Measurements from ENCODE around the gene CTIF.

Gene CTIF

DNA sequence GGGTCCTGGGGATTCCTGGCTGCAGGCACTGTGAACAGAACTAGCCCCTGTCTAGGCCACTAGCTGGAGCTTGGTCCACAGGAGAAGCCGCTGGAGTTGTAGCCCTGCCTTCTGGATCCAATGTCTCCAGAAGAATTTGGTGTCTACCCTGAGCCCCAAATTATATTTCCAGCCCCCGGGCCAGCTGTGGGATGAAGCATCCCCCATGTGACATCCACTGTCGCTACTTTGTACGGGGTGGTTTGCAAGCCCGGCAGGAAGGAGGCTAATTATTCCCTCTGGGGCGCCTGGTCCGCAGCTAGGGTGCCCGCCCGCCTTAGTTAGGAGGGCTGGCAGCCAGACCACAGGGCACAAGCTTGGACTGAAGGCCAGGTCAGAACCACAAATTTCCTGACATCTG, 305.4 kb downstream of the CTIF start:
- Histone ChIP-seq H2AFZ (ENCODE audit: low read depth, low read length) (no peak overlapping the region), H3K27ac (ENCODE audit: low read length) (no peak overlapping the region), H3K9ac (ENCODE audit: low read length) (no peak overlapping the region)

DNA sequence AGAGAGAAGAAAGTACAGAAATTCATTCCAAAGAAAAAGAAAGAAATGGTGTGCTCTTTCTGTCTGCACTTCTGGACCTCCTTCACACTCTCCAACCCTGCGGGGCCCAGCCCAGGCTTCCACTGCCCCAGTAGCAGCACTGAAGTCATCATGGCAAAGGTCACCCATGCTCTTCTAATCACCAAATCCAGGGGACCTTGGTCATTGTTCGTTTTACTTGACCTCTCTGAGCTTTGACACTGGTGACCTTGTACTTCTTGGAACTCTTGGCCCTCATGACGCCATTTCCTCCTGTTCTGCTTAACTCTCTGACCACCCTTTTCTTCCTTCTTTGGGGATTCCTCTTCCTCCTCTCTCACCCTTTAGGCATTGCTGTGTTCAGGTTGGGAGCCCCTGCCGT, 306.3 kb downstream of the CTIF start:
- Histone ChIP-seq H3K4me2 (ENCODE audit: low read length) (no peak overlapping the region), H3K27ac (ENCODE audit: low read length) (no peak overlapping the region), H3K36me3 (replicated peaks; ENCODE audit: low read depth, low read length) (no peaks in the 10 kb centered on the region), H4K20me1 (ENCODE audit: insufficient read depth, low read length) (no peaks in the 10 kb centered on the region), H3K27me3 (ENCODE audit: low read depth, low read length) (no peaks in the 10 kb centered on the region), H3K9ac (ENCODE audit: low read length) (no peak overlapping the region), H2AFZ (ENCODE audit: low read depth, low read length) (no peak overlapping the region), H3K79me2 (ENCODE audit: low read length) (no peaks in the 10 kb centered on the region), H3K4me1 (ENCODE audit: low read length) (no peaks in the 10 kb centered on the region), H3K4me3 (ENCODE audit: low read length) (no peak overlapping the region), H3K9me3 (ENCODE audit: insufficient read depth, low read length) (no peaks in the 10 kb centered on the region)
- TF ChIP-seq EZH2phosphoT487 (IDR thresholded peaks at IDR 0.05; ENCODE audit: low read depth) = no peak
- TF ChIP-seq, protein P1, sequence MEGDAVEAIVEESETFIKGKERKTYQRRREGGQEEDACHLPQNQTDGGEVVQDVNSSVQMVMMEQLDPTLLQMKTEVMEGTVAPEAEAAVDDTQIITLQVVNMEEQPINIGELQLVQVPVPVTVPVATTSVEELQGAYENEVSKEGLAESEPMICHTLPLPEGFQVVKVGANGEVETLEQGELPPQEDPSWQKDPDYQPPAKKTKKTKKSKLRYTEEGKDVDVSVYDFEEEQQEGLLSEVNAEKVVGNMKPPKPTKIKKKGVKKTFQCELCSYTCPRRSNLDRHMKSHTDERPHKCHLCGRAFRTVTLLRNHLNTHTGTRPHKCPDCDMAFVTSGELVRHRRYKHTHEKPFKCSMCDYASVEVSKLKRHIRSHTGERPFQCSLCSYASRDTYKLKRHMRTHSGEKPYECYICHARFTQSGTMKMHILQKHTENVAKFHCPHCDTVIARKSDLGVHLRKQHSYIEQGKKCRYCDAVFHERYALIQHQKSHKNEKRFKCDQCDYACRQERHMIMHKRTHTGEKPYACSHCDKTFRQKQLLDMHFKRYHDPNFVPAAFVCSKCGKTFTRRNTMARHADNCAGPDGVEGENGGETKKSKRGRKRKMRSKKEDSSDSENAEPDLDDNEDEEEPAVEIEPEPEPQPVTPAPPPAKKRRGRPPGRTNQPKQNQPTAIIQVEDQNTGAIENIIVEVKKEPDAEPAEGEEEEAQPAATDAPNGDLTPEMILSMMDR (IDR thresholded peaks at IDR 0.05; ENCODE audit: low read depth, low read length) = no peak

More for the DNA sequence above, 305.4 kb downstream of the CTIF start:
- no peak overlapping the region for H3K4me3 ChIP-seq (ENCODE audit: low read length)
- no peaks in the 10 kb centered on the region for H3K79me2 ChIP-seq (ENCODE audit: low read length)
- H3K27me3 ChIP-seq (ENCODE audit: low read depth, low read length) = no peaks in the 10 kb centered on the region
- no peaks in the 10 kb centered on the region for H3K36me3 ChIP-seq (replicated peaks; ENCODE audit: low read depth, low read length)
- TF ChIP-seq, protein P1 (IDR thresholded peaks at IDR 0.05; ENCODE audit: low read depth, low read length) = no peak
- no peak for TF ChIP-seq EZH2phosphoT487 (IDR thresholded peaks at IDR 0.05; ENCODE audit: low read depth)
- H3K4me2 ChIP-seq (ENCODE audit: low read length) = no peak overlapping the region
- no peaks in the 10 kb centered on the region for H3K9me3 ChIP-seq (ENCODE audit: insufficient read depth, low read length)
- H3K4me1 ChIP-seq (ENCODE audit: low read length) = no peaks in the 10 kb centered on the region
- no peaks in the 10 kb centered on the region for H4K20me1 ChIP-seq (ENCODE audit: insufficient read depth, low read length)

DNA sequence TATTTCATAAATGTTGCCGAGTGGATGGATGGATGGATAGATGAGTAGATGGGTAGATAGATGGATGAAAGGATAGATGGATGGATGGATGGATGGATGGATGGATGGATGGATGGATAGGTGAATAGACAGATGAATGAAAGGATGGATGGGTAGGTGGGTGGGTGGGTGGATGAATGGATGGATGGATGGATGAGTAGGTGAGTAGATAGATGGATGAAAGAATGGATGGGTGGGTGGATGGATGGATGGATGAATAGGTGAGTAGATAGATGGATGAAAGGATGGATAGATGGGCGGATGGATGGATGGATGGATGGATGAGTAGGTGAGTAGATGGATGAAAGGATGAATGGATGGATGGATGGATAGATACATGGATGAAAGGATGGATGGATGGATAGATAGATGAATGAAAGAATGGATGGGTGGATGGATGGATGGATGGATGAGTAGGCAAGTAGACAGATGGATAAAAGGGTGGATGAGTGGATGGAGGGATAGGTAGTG, 307.6 kb downstream of the CTIF start:
- no peak overlapping the region for H3K4me3 ChIP-seq (ENCODE audit: low read length)
- H3K9me3 ChIP-seq (ENCODE audit: insufficient read depth, low read length) = no peaks in the 10 kb centered on the region
- H2AFZ ChIP-seq (ENCODE audit: low read depth, low read length) = no peak overlapping the region
- H3K4me1 ChIP-seq (ENCODE audit: low read length) = no peaks in the 10 kb centered on the region
- no peaks in the 10 kb centered on the region for H3K27me3 ChIP-seq (ENCODE audit: low read depth, low read length)
- H3K9ac ChIP-seq (ENCODE audit: low read length) = no peak overlapping the region
- no peaks in the 10 kb centered on the region for H4K20me1 ChIP-seq (ENCODE audit: insufficient read depth, low read length)
- no peaks in the 10 kb centered on the region for H3K36me3 ChIP-seq (replicated peaks; ENCODE audit: low read depth, low read length)
- no peak overlapping the region for H3K27ac ChIP-seq (ENCODE audit: low read length)
- TF ChIP-seq, protein P1 (IDR thresholded peaks at IDR 0.05; ENCODE audit: low read depth, low read length) = no peak
- TF ChIP-seq EZH2phosphoT487 (IDR thresholded peaks at IDR 0.05; ENCODE audit: low read depth) = no peak
- no peaks in the 10 kb centered on the region for H3K79me2 ChIP-seq (ENCODE audit: low read length)
- H3K4me2 ChIP-seq (ENCODE audit: low read length) = no peak overlapping the region

DNA sequence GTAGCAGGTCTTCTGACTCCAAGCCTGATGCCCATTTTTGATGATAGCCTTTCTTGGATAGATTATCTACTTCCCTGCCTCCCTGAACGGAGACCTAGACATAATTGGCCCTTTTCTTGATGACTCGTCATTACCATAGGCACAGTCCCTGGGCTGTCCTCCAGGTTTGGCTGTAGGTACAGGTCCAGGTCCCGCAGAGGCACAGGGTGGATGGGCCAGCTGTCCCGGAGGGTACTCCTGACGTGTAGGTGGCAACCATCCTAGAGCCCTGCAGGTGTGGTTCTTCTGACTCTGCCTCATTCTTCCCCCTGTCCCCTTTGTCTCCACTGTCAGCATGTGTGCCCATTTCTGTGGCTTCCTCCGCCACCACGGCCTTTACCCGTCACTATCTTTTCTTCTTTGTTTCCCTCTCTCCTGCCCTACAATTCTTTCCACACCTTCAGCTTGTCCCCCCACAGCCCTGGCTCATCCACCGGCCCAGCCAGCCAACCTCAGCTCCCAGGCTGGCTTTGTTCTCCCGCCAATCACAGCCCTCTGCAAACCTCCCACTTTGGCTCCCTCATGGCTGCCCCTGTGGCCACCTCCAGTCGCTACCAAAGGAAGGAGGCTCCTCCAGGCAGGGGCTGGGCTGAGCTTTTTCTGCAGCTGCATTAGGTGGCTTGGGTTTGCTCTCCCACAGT, 309.1 kb downstream of the CTIF start:
- Histone ChIP-seq H3K27ac (ENCODE audit: low read length) (no peak overlapping the region), H3K4me1 (ENCODE audit: low read length) (no peaks in the 10 kb centered on the region), H3K9me3 (ENCODE audit: insufficient read depth, low read length) (no peaks in the 10 kb centered on the region), H4K20me1 (ENCODE audit: insufficient read depth, low read length) (no peaks in the 10 kb centered on the region), H3K4me2 (ENCODE audit: low read length) (no peak overlapping the region), H3K27me3 (ENCODE audit: low read depth, low read length) (no peaks in the 10 kb centered on the region), H3K79me2 (ENCODE audit: low read length) (no peaks in the 10 kb centered on the region), H3K9ac (ENCODE audit: low read length) (no peak overlapping the region), H2AFZ (ENCODE audit: low read depth, low read length) (no peak overlapping the region), H3K4me3 (ENCODE audit: low read length) (no peak overlapping the region), H3K36me3 (replicated peaks; ENCODE audit: low read depth, low read length) (no peaks in the 10 kb centered on the region)
- TF ChIP-seq EZH2phosphoT487 (IDR thresholded peaks at IDR 0.05; ENCODE audit: low read depth) = no peak
- TF ChIP-seq, protein P1 (IDR thresholded peaks at IDR 0.05; ENCODE audit: low read depth, low read length) = no peak
